GM21390 (cell line): Measurements from ENCODE around the gene DAB2IP.
"Not testable (repeated sequence)": the region's sequence is repeated elsewhere in the genome, so short reads cannot be mapped to it uniquely, and the experiment has no call there.

ENCODE experiments used
- ATAC-seq: cut with Tn5 transposase; IDR thresholded peaks from one replicate; pipeline ENCODE4 v1.9.1; 2021; ENCODE audit not compliant: unreplicated experiment

DAB2IP gene

DNA sequence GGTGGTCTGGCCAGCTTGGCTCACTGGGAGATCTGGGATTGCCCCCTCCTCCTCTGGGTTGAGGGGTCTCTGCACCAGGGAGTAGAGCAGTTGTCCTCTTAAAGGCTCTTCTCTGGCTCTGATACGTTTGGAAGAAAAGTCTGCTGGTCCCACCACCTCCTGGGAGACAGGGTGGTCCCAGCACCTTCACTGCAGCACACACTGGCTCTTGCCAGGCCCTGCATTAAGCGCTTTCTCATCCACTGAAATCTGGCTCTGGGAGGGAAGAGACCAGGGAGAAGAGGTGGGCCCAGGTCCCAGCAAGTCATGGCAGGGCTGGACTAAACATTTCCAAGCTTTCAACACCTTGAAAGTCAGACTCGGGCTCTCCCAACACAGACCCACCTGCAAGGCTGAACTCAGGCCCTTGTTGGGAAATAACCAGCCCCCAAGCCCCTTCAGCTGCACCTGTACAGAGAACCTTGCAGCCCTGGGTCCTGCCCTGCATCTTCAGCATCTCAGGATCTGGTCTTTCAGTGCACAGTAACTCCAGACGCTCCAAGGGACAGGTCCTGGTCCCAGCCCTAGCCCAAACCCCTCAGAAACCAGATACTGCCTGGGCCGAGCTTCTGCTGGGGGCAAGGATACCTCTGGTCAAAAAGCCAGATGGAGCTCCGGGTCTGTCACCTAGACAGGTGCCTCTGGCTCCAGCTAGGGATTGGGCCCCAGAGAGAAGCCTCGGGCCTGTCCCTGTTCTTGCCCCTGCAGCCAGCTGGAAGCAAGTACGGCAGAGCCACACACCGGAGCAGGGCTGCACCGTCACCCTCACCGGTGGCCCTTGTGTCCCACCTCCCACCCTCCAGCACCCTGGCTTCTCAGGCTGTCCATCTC is 134.5 kb downstream of the DAB2IP start:
- no peak for ATAC-seq

- no peak for ATAC-seq
Measured at GRCh38 chr9:121786543-121786948, 135.1 kb downstream of the DAB2IP start.

- ATAC-seq = no peak
Measured at GRCh38 chr9:121786998-121787422, 135.6 kb downstream of the DAB2IP start.

DNA sequence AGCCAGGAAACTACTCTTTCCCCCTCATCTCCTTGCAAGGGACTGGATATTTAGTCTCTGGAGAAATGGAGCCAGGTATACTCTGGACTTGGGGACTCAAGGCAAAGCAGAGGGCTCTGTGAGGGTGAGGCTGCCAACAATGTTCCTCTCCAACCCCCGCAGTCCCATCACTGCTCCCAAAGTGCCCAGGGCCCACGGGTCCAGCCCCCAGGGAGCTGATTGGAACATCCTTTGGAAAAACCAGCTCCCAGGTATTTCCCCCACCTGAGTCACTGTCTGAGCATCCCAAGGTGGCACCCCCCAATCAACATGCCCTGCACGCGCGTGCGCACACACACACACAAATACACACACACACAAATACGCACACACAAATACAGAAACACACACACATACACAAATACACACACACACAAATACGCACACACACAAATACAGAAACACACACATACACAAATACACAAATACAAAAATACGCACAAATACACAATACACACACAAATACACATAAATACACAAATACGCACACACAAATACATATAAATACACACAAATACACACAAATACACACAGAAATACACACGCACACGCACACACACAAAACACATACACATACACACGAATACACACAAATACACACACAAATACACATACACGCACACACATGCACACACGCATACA is 137.4 kb downstream of the DAB2IP start:
- ATAC-seq = no peak

DNA sequence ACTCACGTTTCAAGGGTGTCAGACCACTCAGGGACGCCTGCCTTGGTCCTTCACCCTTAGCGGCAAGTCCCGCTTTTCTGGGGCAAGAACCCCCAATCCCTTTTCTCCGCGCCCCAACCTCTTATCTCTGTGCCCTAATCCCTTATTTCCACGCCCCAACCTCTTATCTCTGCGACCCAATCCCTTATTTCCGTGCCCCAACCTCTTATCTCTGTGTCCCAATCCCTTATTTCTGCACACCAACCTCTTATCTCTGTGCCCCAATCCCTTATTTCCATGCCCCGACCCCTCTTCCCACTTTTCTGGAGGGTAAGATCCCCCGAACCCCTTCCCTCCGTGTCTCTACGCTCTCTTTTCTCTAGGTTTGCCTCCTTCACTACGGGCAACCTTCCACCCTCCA is 139.4 kb downstream of the DAB2IP start:
- no peak for ATAC-seq

GRCh38 chr9:121792476-121792875 is 141.0 kb downstream of the DAB2IP start:
- not testable (repeated sequence) for ATAC-seq

DNA sequence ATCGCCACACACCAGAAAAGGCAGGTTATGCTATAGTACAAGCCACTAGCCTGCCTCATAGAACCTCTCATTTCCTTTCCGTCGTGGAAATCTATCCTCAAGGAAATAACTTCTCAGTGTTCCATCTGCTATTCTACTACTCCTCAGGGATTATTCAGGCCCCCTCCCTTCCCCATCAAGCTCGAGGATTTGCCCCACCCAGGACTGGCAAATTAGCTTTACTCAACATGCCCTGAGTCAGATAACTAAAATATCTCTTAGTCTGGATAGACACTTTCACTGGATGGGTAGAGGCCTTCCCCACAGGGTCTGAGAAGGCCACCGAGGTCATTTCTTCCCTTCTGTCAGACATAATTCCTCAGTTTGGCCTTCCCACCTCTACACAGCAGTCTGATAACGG is 142.9 kb downstream of the DAB2IP start:
- not testable (repeated sequence) for ATAC-seq

- ATAC-seq = no peak
Measured at GRCh38 chr9:121797081-121797480, 145.6 kb downstream of the DAB2IP start.

- ATAC-seq = no peak
Measured at GRCh38 chr9:121798941-121799340, 147.5 kb downstream of the DAB2IP start.

DNA sequence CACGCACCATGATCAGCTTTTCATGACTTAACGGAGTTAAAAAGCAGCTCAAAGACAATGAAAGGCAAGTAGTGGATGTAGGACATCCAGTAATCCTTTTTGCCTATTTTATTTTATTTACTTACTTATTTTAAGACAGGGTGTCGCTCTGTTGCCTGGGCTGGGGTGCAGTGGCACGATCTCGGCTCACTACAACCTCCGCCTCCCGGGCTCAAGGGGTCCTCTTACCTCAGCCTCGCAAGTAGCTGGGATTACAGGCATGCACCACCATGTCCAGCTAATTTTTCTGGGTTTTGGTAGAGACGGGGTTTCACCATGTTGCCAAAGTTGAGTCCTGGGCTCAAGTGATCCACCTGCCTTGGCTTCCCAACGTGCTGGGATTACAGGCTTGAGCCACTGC is 148.9 kb downstream of the DAB2IP start:
- no peak for ATAC-seq

DNA sequence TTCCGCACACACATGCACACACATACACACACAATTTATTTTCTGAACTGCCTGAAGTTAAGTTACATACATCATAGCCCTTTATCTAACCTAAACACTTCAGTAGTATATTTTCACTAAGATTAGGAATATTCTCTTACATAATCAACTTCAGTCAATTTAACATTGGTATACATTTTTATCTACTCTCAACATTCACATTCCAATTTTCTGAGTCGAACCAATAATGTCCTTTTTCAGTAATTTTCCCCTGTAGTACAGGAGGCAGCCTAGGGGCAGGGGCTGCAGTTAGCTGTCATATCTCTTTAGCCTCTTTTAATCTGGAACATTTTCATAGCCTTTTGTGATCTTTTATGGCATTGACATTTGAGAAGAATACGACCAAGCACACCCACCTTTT is 150.1 kb downstream of the DAB2IP start:
- no peak for ATAC-seq

DNA sequence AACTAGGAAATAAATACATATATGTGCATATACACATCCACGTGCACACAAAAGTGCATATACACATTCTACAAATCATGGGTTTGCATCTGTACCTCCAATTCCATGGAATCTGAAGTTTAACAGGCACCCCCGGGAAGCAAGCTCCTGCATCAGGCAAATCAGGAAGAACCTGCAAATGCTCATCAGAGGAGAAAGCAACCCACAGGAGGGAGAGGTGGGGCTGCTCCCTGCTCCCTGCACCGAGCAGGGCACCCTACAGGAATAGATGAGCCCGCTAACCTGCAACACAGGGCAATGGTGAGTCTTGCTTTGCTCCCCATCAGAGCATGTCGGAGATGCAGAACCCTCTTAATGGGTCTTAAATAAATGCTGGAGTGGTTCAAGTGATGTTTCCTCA is 151.3 kb downstream of the DAB2IP start:
- no peak for ATAC-seq

GRCh38 chr9:121807069-121807822 is 155.8 kb downstream of the DAB2IP start:
- no peak for ATAC-seq

- ATAC-seq = no peak
Measured at GRCh38 chr9:121807823-121808278, 156.4 kb downstream of the DAB2IP start.

DNA sequence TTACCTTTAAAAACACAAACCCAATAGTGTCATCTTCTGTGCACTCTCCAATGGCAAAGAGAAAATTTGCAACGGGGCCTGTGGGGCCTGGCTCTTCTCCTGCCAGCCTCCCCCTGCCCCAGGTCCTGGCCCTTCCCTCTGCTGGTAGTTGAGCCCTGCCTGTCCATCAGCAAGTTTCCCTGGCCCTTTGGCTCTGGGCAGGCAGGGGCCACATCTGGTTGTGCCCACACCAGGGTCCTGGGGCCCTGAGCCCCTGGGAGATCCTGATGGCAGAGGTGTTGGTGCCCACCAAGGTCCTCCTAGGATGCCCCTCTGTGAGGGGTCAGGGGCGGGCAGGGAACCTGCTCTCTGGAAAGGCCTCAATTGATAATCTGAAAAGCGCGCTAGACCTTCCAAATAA is 157.3 kb downstream of the DAB2IP start:
- ATAC-seq = no peak

DNA sequence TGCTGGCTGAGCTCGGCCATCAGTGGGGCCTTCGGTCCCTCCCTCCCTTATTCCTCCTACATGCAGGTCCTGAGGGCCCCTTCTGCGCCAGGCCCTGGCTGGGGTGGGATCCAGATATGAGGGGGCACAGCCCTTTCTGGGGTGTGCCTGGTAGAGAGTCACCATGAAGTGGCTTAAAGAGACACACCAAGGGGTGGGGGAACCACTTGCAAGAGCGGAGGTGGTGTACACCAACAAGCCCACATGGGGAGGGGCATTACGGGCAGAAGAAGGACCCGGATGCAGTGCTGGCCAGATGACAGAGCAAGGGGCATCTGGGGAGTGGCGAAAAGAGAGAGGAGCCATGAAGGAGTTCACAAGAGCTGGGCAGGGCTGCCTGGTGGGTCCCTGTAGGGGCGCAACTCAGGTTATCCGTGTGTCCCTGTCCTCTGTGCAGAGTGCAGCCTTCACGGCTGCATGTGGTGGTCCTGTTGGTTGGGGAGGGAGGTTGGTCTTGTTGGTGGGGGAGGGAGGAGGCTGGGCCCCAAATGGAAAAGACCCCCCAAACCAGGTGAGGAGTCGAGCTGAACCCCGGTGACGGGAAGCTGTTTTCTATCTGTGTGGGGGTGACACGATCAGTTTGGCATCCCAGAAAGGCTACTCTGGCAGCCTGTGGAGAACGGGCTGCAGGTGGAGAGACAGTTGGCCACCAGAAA is 158.1 kb downstream of the DAB2IP start:
- no peak for ATAC-seq

DNA sequence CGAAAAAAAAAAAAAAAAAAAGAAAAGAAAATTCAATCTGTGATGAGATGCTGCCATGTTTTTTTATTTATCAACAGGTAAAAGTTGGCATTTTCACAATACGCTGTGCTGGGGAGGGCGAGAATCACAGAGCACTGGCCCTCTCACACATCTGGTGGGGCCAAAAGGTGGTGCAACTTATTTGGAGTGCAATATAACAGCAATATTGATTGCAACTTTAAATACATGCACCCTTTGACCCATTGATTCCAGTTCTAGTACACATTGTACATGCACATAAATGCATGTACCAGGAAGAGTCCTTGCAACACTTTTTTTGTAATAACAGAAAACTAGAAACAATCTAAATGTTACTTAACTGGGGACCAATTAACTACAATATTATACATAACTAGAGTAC is 159.1 kb downstream of the DAB2IP start:
- no peak for ATAC-seq

DNA sequence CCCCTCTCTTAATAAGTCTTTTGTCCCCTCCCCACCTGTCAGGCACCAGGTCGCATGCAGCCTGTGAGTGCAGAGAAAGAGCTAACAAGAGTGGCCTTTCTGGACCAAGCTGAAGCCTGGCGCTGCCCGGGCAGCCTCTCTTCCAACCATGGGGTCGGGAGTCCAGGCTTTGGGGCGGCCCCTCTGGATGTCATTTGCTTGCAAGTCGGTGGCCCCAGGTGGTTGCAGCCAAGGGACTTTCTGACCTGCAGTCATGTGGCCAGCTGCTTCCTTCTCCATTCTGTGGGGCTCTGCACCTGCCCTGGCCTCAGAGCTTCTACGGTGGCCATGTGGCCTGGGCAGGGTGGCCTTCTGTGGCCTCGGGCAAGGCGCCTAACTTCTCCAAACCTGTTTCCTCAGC is 159.7 kb downstream of the DAB2IP start:
- no peak for ATAC-seq

GRCh38 chr9:121811751-121812150 is 160.3 kb downstream of the DAB2IP start:
- ATAC-seq = no peak

GRCh38 chr9:121812159-121812735 is 160.8 kb downstream of the DAB2IP start:
- ATAC-seq = no peak
